GM23248 (cell line): Measurements from ENCODE around the gene RNF144B. TPM values are rescaled to one million over a fixed set of nuclear protein-coding genes. Genes with fewer than 3 reads are reported as not detected.
"Not testable (repeated sequence)": the region's sequence is repeated elsewhere in the genome, so short reads cannot be mapped to it uniquely, and the experiment has no call there.

Experiments
- DNase-seq: peaks from one replicate; pipeline ENCODE4 v3.0.0-alpha.2; 2015
- H2AFZ ChIP-seq: fragments of 200-600 bp; sonication (generic); 2 replicates; pipeline ENCODE4 v1.6.1; 2016; ENCODE audit warnings: antibody characterized with exemption
- H3F3A ChIP-seq: fragments of 200-600 bp; sonication (generic); 2 replicates; pipeline ENCODE4 v1.6.1; 2016; ENCODE audit warnings: mild to moderate bottlenecking, antibody characterized with exemption, mixed run types; ENCODE audit not compliant: insufficient read depth
- H3K27ac ChIP-seq: fragments of 200-600 bp; sonication (generic); 2 replicates; pipeline ENCODE4 v1.5.1; 2016; ENCODE audit warnings: mild to moderate bottlenecking
- H3K27me3 ChIP-seq: fragments of 200-600 bp; sonication (generic); replicated peaks from 2 replicates; pipeline ENCODE4 v1.6.1; 2016; ENCODE audit warnings: mild to moderate bottlenecking; ENCODE audit not compliant: insufficient read depth
- H3K36me3 ChIP-seq: fragments of 200-600 bp; sonication (generic); 2 replicates; pipeline ENCODE4 v1.6.1; 2016; ENCODE audit warnings: low read depth, mild to moderate bottlenecking
- H3K4me1 ChIP-seq: fragments of 200-600 bp; sonication (generic); 2 replicates; pipeline ENCODE4 v1.6.1; 2016; ENCODE audit warnings: mild to moderate bottlenecking; ENCODE audit not compliant: insufficient read depth
- H3K4me2 ChIP-seq: fragments of 200-600 bp; sonication (generic); one replicate; pipeline ENCODE4 v1.6.1; 2016; ENCODE audit warnings: mild to moderate bottlenecking; ENCODE audit not compliant: unreplicated experiment
- H3K4me3 ChIP-seq: fragments of 200-600 bp; sonication (generic); 2 replicates; pipeline ENCODE4 v1.5.1; 2016; ENCODE audit warnings: mild to moderate bottlenecking
- H3K79me2 ChIP-seq: fragments of 200-600 bp; sonication (generic); 2 replicates; pipeline ENCODE4 v1.6.1; 2016; ENCODE audit warnings: mild to moderate bottlenecking; ENCODE audit not compliant: insufficient read depth
- H3K9ac ChIP-seq: fragments of 200-600 bp; sonication (generic); 2 replicates; pipeline ENCODE4 v1.6.1; 2016; ENCODE audit warnings: mild to moderate bottlenecking
- H3K9me2 ChIP-seq: fragments of 200-600 bp; sonication (generic); 2 replicates; pipeline ENCODE4 v1.6.1; 2016; ENCODE audit warnings: mixed run types, mild to moderate bottlenecking, moderate library complexity; ENCODE audit not compliant: insufficient read depth
- H3K9me3 ChIP-seq: fragments of 200-600 bp; sonication (generic); one replicate; pipeline ENCODE4 v1.6.1; 2017; ENCODE audit warnings: low read depth
- H4K20me1 ChIP-seq: fragments of 200-600 bp; sonication (generic); 2 replicates; pipeline ENCODE4 v1.6.0; 2016; ENCODE audit not compliant: insufficient read depth
- EZH2 ChIP-seq: fragments of 200-600 bp; sonication (generic); IDR thresholded peaks from 2 replicates; pipeline ENCODE4 v1.6.1; 2018; ENCODE audit warnings: antibody characterized with exemption, mild to moderate bottlenecking; ENCODE audit not compliant: insufficient read depth, poor library complexity, severe bottlenecking
- EZH2phosphoT487 ChIP-seq: fragments of 200-600 bp; sonication (generic); IDR thresholded peaks from 2 replicates; pipeline ENCODE4 v1.6.1; 2018; ENCODE audit warnings: antibody characterized with exemption, moderate library complexity, mild to moderate bottlenecking, low read depth; ENCODE audit not compliant: insufficient read depth
- WGBS, 2 experiments: methylation state at CpG; one replicate each; pipeline ENCODE4 v1.1.6; 2015 to 2017; ENCODE audit warnings: low lambda C conversion rate in 2 of 2, low coverage in 1 of 2; ENCODE audit errors: missing lambda C conversion rate in 2 of 2; 5-methylcytosine and 5-hydroxymethylcytosine counted together
- in situ Hi-C: fragments of 300-500 bp; cut with MboI; formaldehyde crosslinking; loops from 2 replicates; pipeline ENCODE4 v1.15.0; 2020
- polyA plus RNA-seq: library from polyadenylated mRNA; unstranded; fragments of >200 nt; fragmentation: Nextera tagmentation; extraction: Ambion mirVana; gene quantifications from 2 replicates; pipeline ENCODE4 v1.2.1, GENCODE V29; 2016
- total RNA-seq: library from RNA; depleted of rRNA; stranded (reverse); fragments of >200 nt; shearing (Covaris generic); gene quantifications from 2 replicates; pipeline ENCODE4 v1.2.3, GENCODE V29; 2014

Gene RNF144B
- total and polyA plus RNA-seq, 2 experiments from 2014 or later = 2.6 to 3.5 TPM

- Histone ChIP-seq H3K9me2 (no peaks in the 10 kb centered on the region), H3K9me3 (no peaks in the 10 kb centered on the region), H3K4me1 (peaks cover 25% of the 10 kb centered on the region), H3K79me2 (no peaks in the 10 kb centered on the region), H3K36me3 (no peaks in the 10 kb centered on the region; the same call in 1 of the 2 replicates), H3K9ac (no peak overlapping the region), H3K4me3 (no peak overlapping the region), H3K27me3 (no peaks in the 10 kb centered on the region), H2AFZ (peak overlapping the region; percentile 71), H3K4me2 (peak overlapping the region; percentile 21), H4K20me1 (no peaks in the 10 kb centered on the region), H3K27ac (peak overlapping the region; percentile 29), H3F3A (peaks cover 7% of the 10 kb centered on the region)
- no peak for TF ChIP-seq EZH2phosphoT487
- TF ChIP-seq EZH2 = no peak
- in situ Hi-C loops = no loop called here
- peak; percentile 20 for DNase-seq
- 76 to 83% methylated on average over 2 of the region's 2 CpGs for WGBS, 2 experiments
Measured at GRCh38 chr6:18400831-18401446, 13.8 kb downstream of the RNF144B start.

- H3K9me3 ChIP-seq, H3K36me3 ChIP-seq, H3K27me3 ChIP-seq, H3K4me3 ChIP-seq, H3K9me2 ChIP-seq, H3K79me2 ChIP-seq, in situ Hi-C loops, DNase-seq, H2AFZ ChIP-seq, H4K20me1 ChIP-seq: not testable (repeated sequence)
- Histone ChIP-seq H3K9ac (peak overlapping the region; percentile 33; the same call in 1 of the 2 replicates), H3K27ac (peak overlapping the region; percentile 84), H3K4me1 (peaks cover 37% of the 10 kb centered on the region), H3K4me2 (peak overlapping the region; percentile 35), H3F3A (peaks cover 24% of the 10 kb centered on the region)
- WGBS, 2 experiments = 92 to 93% methylated on average over 6 of the region's 6 CpGs
Measured at GRCh38 chr6:18404965-18405364, 17.8 kb downstream of the RNF144B start.

- Histone ChIP-seq H3K9ac (peak overlapping the region; percentile 33; the same call in 1 of the 2 replicates), H3K27me3 (no peaks in the 10 kb centered on the region), H3K4me2 (peak overlapping the region; percentile 56), H3K79me2 (no peaks in the 10 kb centered on the region), H3K27ac (peak overlapping the region; percentile 84), H3F3A (peaks cover 24% of the 10 kb centered on the region), H3K9me2 (no peaks in the 10 kb centered on the region), H4K20me1 (no peaks in the 10 kb centered on the region), H3K4me1 (peaks cover 36% of the 10 kb centered on the region), H3K4me3 (0 out of 2 replicates have a peak overlapping the region, but pooled peaks have one; percentile 3), H3K36me3 (no peaks in the 10 kb centered on the region), H2AFZ (peak overlapping the region; percentile 31; the same call in 1 of the 2 replicates), H3K9me3 (no peaks in the 10 kb centered on the region)
- WGBS, 2 experiments = 2 to 3% methylated on average over 4 of the region's 4 CpGs
- in situ Hi-C loops = no loop called here
- DNase-seq = peak; percentile 95
- TF ChIP-seq EZH2 (no peak), EZH2phosphoT487 (no peak)
Measured at GRCh38 chr6:18405477-18406293, 18.5 kb downstream of the RNF144B start.

GRCh38 chr6:18406955-18407749 is 20.0 kb downstream of the RNF144B start:
- in situ Hi-C loops = no loop called here
- Histone ChIP-seq H3K9me2 (no peaks in the 10 kb centered on the region), H4K20me1 (no peaks in the 10 kb centered on the region), H3K27ac (peak overlapping the region; percentile 84), H3K27me3 (no peaks in the 10 kb centered on the region), H3K9me3 (no peaks in the 10 kb centered on the region), H3K79me2 (no peaks in the 10 kb centered on the region), H3K4me1 (peaks cover 32% of the 10 kb centered on the region), H3K4me2 (no peak overlapping the region), H2AFZ (no peak overlapping the region), H3K36me3 (no peaks in the 10 kb centered on the region), H3K9ac (no peak overlapping the region), H3K4me3 (no peak overlapping the region), H3F3A (peaks cover 24% of the 10 kb centered on the region)
- no peak for TF ChIP-seq EZH2
- peak; percentile 40 for DNase-seq
- 88 to 90% methylated on average over 4 of the region's 4 CpGs for WGBS, 2 experiments

GRCh38 chr6:18409602-18410001 is 22.5 kb downstream of the RNF144B start:
- H3K9ac ChIP-seq, H3K4me2 ChIP-seq, H3K4me3 ChIP-seq, H3K9me2 ChIP-seq, H4K20me1 ChIP-seq, H3K27me3 ChIP-seq, H2AFZ ChIP-seq, H3K36me3 ChIP-seq, H3K79me2 ChIP-seq, DNase-seq, in situ Hi-C loops, H3K27ac ChIP-seq, H3K9me3 ChIP-seq: not testable (repeated sequence)
- H3K4me1 ChIP-seq = peaks cover 45% of the 10 kb centered on the region
- WGBS, 2 experiments = 98 to 99% methylated on average over 11 of the region's 11 CpGs
- H3F3A ChIP-seq = peaks cover 24% of the 10 kb centered on the region
